OCI-LY7 (cell line): ENCODE results near the gene RASIP1.

Source experiments
- CTCF ChIP-seq: fragments of 200-600 bp; sonication (generic); conservative IDR thresholded peaks from 2 replicates; pipeline ENCODE4 v1.5.1; 2014; ENCODE audit warnings: mild to moderate bottlenecking, antibody characterized with exemption, low read length, moderate library complexity, mixed read lengths
- EZH2phosphoT487 ChIP-seq: fragments of 200-600 bp; sonication (generic); IDR thresholded peaks from 2 replicates; pipeline ENCODE4 v1.6.1; 2018; ENCODE audit warnings: low read depth, borderline replicate concordance, mild to moderate bottlenecking, mixed run types, antibody characterized with exemption, low read length, moderate library complexity, mixed read lengths

GRCh38 chr19:48780631-48781391 is 40.4 kb upstream of the RASIP1 start:
- TF ChIP-seq EZH2phosphoT487, result no peak
- no peak for TF ChIP-seq CTCF
